RWPE2 (cell line): ENCODE data around the gene ATP6V0E1.

Experiments
- ATAC-seq: fragments of 200-7000 bp; cut with Tn5 transposase; 3 replicates; pipeline ENCODE4 v1.9.1; 2021; ENCODE audit warnings: low read depth
- DNase-seq: peaks from one replicate; pipeline ENCODE4 v3.0.0-alpha.2; 2020; ENCODE audit warnings: low spot score
- H3K27ac ChIP-seq: fragments of 450-650 bp; 2 replicates; pipeline ENCODE4 v1.5.1; 2017; ENCODE audit warnings: mild to moderate bottlenecking; ENCODE audit not compliant: poor library complexity, severe bottlenecking
- H3K27me3 ChIP-seq: fragments of 250-450 bp; sonication (Bioruptor Pico); 2 replicates; pipeline ENCODE4 v1.5.1; 2021; ENCODE audit warnings: mild to moderate bottlenecking, moderate library complexity; ENCODE audit not compliant: insufficient read depth, poor library complexity, severe bottlenecking
- H3K36me3 ChIP-seq: fragments of 250-450 bp; sonication (Bioruptor Pico); 2 replicates; pipeline ENCODE4 v1.5.1; 2020; ENCODE audit warnings: low read depth, mild to moderate bottlenecking, moderate library complexity
- H3K4me1 ChIP-seq: fragments of 250-450 bp; sonication (Bioruptor Pico); 2 replicates; pipeline ENCODE4 v1.5.1; 2021; ENCODE audit warnings: mild to moderate bottlenecking, moderate library complexity; ENCODE audit not compliant: insufficient read depth, poor library complexity, severe bottlenecking
- H3K4me3 ChIP-seq: fragments of 250-450 bp; sonication (Bioruptor Pico); 2 replicates; pipeline ENCODE4 v1.5.1; 2021; ENCODE audit warnings: mild to moderate bottlenecking, moderate library complexity; ENCODE audit not compliant: severe bottlenecking
- H3K9me3 ChIP-seq: fragments of 250-450 bp; sonication (Bioruptor Pico); 2 replicates; pipeline ENCODE4 v1.5.1; 2021; ENCODE audit warnings: mild to moderate bottlenecking, moderate library complexity; ENCODE audit not compliant: severe bottlenecking
- TF ChIP-seq, protein P1 (sequence below): fragments of 450-650 bp; IDR thresholded peaks from one replicate; pipeline ENCODE4 v1.5.1; 2017; ENCODE audit warnings: mild to moderate bottlenecking, moderate library complexity; ENCODE audit not compliant: poor library complexity, severe bottlenecking

Gene ATP6V0E1

DNA sequence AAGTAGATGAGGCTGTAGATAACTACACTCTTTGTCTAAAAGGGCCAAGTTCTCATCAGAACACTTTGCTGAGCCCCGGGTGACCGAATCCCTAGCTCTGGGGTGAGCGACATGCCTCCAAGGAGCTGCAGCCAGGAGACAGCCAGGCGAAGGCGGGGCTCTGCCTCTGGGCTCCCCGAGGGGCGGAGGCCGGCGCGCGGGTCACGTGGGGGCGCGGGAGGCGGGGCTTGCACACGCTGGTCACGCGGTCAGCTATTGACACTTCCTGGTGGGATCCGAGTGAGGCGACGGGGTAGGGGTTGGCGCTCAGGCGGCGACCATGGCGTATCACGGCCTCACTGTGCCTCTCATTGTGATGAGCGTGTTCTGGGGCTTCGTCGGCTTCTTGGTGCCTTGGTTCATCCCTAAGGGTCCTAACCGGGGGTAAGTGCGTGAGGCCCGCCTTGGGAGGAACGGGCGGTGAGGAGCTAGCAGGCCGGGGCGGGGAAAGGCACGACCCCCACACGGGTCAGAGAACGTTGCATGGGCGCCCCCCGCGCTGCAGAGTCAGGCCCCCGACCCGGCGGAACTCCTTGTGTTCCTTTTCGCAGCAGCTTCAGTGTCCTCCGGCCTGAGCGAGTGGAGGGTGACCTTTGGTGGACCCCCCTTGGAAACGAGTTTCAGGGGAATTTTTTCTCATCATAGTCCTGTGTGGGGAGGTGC lies at the start of gene ATP6V0E1:
Gene ATP6V0E1, plus strand, starts transcription at position 230 of the 702 bp plus-strand sequence. Its CDS starts 90 bp downstream, at position 320.
- ATAC-seq (peak; percentile 86), DNase-seq (peak; percentile 95)
- Histone ChIP-seq H3K36me3 (peaks cover 33% of the 10 kb centered on the region), H3K9me3 (no peaks in the 10 kb centered on the region), H3K27me3 (no peaks in the 10 kb centered on the region), H3K4me3 (peak within 1 kb of the TSS; percentile 88), H3K4me1 (peaks cover 9% of the 10 kb centered on the region), H3K27ac (peak within 1 kb of the TSS; percentile 68)
- TF ChIP-seq, protein P1, sequence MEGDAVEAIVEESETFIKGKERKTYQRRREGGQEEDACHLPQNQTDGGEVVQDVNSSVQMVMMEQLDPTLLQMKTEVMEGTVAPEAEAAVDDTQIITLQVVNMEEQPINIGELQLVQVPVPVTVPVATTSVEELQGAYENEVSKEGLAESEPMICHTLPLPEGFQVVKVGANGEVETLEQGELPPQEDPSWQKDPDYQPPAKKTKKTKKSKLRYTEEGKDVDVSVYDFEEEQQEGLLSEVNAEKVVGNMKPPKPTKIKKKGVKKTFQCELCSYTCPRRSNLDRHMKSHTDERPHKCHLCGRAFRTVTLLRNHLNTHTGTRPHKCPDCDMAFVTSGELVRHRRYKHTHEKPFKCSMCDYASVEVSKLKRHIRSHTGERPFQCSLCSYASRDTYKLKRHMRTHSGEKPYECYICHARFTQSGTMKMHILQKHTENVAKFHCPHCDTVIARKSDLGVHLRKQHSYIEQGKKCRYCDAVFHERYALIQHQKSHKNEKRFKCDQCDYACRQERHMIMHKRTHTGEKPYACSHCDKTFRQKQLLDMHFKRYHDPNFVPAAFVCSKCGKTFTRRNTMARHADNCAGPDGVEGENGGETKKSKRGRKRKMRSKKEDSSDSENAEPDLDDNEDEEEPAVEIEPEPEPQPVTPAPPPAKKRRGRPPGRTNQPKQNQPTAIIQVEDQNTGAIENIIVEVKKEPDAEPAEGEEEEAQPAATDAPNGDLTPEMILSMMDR = no peak

DNA sequence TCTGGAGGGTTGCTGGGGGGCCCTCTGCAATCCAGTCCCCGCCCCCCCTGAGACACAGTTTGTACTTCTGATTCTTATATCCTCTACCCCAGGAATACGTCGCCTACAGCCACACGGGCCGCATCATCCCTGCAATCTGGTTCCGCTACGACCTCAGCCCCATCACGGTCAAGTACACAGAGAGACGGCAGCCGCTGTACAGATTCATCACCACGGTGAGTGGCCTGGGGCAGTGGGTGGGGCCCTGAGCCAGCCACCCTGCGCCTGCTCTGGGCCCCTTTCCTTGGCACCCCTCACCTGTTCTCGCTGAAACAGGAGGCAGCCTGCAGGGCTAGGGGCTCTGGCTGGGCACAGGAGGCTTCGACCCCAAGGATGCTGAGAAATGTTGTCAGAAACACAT lies 48.5 kb upstream of the ATP6V0E1 start:
- Histone ChIP-seq H3K4me3 (no peak overlapping the region), H3K9me3 (no peaks in the 10 kb centered on the region), H3K27ac (no peak overlapping the region), H3K27me3 (no peaks in the 10 kb centered on the region), H3K36me3 (peaks cover 77% of the 10 kb centered on the region), H3K4me1 (peaks cover 20% of the 10 kb centered on the region)
- TF ChIP-seq, protein P1 = no peak
- ATAC-seq = no peak
- no peak for DNase-seq

DNA sequence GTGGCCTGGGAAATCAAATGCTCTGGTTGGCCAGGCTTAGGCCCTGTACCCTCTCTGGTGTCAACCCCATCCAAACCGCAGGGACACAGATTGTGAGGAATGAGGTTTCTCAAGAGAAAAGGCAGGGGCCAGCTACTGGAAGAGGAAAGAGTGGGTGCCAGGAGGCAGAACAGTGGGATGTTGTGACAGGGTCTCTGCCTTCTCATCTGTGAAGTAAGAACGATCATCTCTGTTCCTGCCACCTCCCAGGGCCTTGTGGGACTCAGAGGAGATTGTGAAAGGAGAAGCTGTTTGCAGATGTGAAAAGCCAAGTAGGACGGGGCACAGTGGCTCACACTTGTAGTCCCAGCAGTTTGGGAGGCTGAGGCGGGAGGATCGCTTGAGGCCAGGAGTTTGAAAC lies 47.2 kb upstream of the ATP6V0E1 start:
- ATAC-seq (no peak), DNase-seq (no peak)
- H3K9me3 ChIP-seq = no peaks in the 10 kb centered on the region
- no peak overlapping the region for H3K4me3 ChIP-seq
- H3K27ac ChIP-seq = no peak overlapping the region
- H3K27me3 ChIP-seq = no peaks in the 10 kb centered on the region
- H3K4me1 ChIP-seq = peaks cover 9% of the 10 kb centered on the region
- TF ChIP-seq, protein P1 = no peak
- peaks cover 84% of the 10 kb centered on the region for H3K36me3 ChIP-seq

DNA sequence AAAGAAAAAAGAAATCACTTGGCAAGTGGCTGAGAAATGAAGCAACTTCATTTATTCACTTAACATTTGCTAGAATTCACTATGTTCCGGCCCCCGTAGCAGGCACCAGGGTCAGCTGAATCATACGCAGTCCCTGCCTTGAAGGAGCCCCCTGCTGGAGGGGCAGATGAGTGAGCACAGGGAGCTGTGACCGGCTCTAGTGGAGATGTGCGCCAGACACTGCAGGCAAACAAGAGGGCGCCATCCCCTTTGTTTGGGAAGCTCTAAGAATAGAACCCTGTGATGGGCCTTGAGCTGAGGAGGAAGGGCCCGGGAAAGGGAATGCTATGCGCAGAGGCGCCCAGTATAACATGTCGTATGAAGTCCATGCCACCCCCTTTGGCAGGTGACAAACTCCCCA lies 44.5 kb upstream of the ATP6V0E1 start:
- TF ChIP-seq, protein P1 = peak; percentile 45
- ATAC-seq (peak; percentile 24; the same call in 1 of the 3 replicates), DNase-seq (no peak)
- H3K9me3 ChIP-seq = no peaks in the 10 kb centered on the region
- H3K36me3 ChIP-seq = peaks cover 83% of the 10 kb centered on the region
- no peak overlapping the region for H3K4me3 ChIP-seq
- H3K27me3 ChIP-seq = no peaks in the 10 kb centered on the region
- no peak overlapping the region for H3K27ac ChIP-seq
- no peaks in the 10 kb centered on the region for H3K4me1 ChIP-seq

DNA sequence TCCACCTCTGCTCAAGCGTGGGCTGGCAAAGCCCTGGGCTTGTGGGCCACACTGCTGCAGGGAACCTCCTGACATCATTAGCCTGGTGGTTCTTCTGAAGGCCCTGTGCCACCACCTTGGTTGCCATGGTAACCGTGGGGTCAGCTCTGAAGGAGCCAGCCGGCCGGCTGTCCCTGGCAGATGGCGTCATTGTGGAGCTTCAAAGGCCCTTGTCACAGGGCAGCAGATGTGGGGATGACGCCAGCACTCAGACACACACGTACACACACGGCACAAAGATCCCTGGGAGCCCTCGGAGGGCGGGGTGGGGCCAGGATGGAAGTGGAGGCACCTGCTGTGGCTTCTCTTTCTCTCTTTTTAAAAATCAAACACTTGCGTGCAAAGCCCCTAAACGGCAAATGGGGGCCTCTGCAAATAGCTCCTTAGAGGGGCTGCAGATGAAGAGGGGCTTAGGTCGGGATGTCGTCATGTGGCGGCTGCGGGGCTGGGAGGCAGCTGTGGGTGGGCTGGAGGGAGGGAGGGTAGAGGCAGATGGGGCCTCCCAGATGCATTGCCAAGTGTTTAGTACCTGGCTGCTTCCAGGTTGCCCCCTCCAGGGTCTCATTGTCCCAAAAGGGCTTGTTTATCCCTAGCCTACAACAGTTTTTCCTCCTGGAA lies 43.8 kb upstream of the ATP6V0E1 start:
- H3K4me3 ChIP-seq = no peak overlapping the region
- DNase-seq (no peak), ATAC-seq (no peak)
- no peaks in the 10 kb centered on the region for H3K4me1 ChIP-seq
- TF ChIP-seq, protein P1 = no peak
- peaks cover 76% of the 10 kb centered on the region for H3K36me3 ChIP-seq
- no peaks in the 10 kb centered on the region for H3K27me3 ChIP-seq
- H3K9me3 ChIP-seq = no peaks in the 10 kb centered on the region
- no peak overlapping the region for H3K27ac ChIP-seq
